Measurements from ENCODE around the gene CAPZB. TPM values are rescaled to one million over a fixed set of nuclear protein-coding genes. Genes with fewer than 3 reads are reported as not detected.

The CAPZB gene
- total and polyA plus RNA-seq, 11 donors, result 77.8 to 348 (median 237) TPM

DNA sequence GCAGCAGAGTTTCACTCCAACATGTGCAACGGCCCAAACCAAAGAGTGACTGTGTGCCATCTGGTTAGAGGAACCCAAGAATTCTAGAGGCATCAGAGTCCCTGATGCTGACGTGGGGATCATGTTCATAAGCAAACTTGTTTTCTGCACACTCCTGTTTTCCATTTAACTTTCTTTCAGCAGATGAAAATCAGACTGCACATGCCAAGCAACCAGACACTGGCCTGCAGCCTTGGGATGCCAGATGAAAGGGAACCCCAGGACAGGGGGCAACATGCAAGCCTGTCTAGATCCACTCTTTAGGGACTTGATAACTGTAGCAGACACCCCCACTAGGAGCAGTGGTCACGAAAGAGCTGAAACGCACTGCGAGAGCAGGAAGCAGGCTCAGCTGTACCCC is 116.4 kb downstream of the CAPZB start:
- intact Hi-C loops (cut with DNase I), result no loop called here
- Histone ChIP-seq H3K36me3 (peaks cover 0 to 45% (median 5%) of the 10 kb centered on the region in 9 donors), H3K27ac (peak overlapping the region in 1 of 12 donors; percentile 50)

GRCh38 chr1:19368050-19368449 is 117.3 kb downstream of the CAPZB start:
- H3K9me3 ChIP-seq, result no peaks in the 10 kb centered on the region
- no peak overlapping the region for H3K27ac ChIP-seq
- TF ChIP-seq, protein P1, sequence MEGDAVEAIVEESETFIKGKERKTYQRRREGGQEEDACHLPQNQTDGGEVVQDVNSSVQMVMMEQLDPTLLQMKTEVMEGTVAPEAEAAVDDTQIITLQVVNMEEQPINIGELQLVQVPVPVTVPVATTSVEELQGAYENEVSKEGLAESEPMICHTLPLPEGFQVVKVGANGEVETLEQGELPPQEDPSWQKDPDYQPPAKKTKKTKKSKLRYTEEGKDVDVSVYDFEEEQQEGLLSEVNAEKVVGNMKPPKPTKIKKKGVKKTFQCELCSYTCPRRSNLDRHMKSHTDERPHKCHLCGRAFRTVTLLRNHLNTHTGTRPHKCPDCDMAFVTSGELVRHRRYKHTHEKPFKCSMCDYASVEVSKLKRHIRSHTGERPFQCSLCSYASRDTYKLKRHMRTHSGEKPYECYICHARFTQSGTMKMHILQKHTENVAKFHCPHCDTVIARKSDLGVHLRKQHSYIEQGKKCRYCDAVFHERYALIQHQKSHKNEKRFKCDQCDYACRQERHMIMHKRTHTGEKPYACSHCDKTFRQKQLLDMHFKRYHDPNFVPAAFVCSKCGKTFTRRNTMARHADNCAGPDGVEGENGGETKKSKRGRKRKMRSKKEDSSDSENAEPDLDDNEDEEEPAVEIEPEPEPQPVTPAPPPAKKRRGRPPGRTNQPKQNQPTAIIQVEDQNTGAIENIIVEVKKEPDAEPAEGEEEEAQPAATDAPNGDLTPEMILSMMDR (IDR thresholded peaks at IDR 0.05), result no peak
- TF ChIP-seq POLR2A (IDR thresholded peaks at IDR 0.05), result no peak
- no peak overlapping the region for H3K4me3 ChIP-seq
- no peak for DNase-seq
- peaks cover 0 to 45% (median 5%) of the 10 kb centered on the region in 9 donors for H3K36me3 ChIP-seq
- no peaks in the 10 kb centered on the region for H3K27me3 ChIP-seq
- WGBS, 4 donors, result 87 to 92% (median 90%) methylated on average over 5 of the region's 5 CpGs
- peaks cover 4 to 67% (median 30%) of the 10 kb centered on the region in 12 donors for H3K4me1 ChIP-seq
- intact Hi-C loops (cut with DNase I), result no loop called here
- no peak for ATAC-seq

More for the DNA sequence above, 116.4 kb downstream of the CAPZB start:
- WGBS, 4 donors, result 82 to 86% (median 85%) methylated on average over 2 to 5 of the region's 5 CpGs
- TF ChIP-seq, protein P1 (IDR thresholded peaks at IDR 0.05), result no peak
- no peak for TF ChIP-seq POLR2A (IDR thresholded peaks at IDR 0.05)
- DNase-seq, result no peak
- Histone ChIP-seq H3K9me3 (no peaks in the 10 kb centered on the region), H3K4me1 (peaks cover 4 to 69% (median 33%) of the 10 kb centered on the region in 12 donors), H3K27me3 (no peaks in the 10 kb centered on the region), H3K4me3 (no peak overlapping the region)
- no peak for ATAC-seq

- Histone ChIP-seq H3K9me3 (no peaks in the 10 kb centered on the region), H3K4me1 (peaks cover 4 to 65% (median 28%) of the 10 kb centered on the region in 12 donors), H3K36me3 (peaks cover 0 to 48% (median 5%) of the 10 kb centered on the region in 9 donors), H3K27ac (peak overlapping the region in 2 of 12 donors; percentile 18 to 27), H3K4me3 (no peak overlapping the region), H3K27me3 (no peaks in the 10 kb centered on the region)
- DNase-seq, result no peak
- intact Hi-C loops (cut with DNase I), result no loop called here
- 71 to 79% (median 75%) methylated on average over 13 of the region's 13 CpGs for WGBS, 4 donors
- ATAC-seq, result no peak
- TF ChIP-seq, protein P1 (IDR thresholded peaks at IDR 0.05), result no peak
- TF ChIP-seq POLR2A (IDR thresholded peaks at IDR 0.05), result no peak
These were observed 117.7 kb downstream of the CAPZB start for GRCh38 chr1:19367584-19368041.

DNA sequence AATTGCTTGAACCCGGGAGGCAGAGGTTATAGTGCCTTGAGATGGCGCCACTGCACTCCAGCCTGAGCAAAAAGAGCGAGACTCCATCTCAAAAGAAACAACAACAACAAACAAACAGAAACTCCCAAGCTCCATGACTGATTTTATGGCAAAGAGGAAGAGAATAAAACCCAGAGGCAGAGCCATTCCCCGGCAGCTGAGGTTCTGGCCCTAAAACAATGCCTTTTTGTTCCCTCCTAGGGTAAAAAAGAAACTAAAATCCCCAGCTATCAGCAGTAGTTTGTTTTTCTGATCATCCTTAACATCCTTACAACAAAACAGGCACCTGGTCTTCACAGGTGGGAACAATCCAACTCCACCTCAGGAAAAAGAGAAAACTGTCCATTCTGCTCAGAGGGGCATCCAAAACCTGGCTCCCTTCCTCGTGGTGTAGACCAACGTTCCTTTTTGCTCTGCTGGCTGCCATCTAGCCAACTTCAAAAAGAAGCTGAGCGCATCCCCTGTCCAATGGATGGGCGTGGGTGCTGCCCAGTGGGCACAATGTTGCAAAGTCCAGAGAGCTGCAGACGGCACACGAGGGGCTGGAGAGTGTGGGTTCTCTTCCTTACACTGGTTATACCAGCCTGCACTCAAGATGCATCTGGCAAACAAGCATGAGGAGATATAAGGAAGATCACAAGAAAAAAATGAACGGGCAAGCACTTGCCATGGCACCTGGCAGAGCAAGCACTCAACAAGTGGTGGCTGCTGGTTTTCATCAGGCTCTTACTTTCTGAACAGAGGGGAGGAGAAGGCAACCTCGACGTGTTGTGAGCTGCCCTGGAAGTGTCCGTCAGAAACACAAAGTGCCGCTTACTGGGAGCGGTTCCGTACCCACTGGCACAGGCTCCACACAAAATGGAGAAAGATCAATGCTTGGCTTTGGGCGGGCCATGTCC is 118.5 kb downstream of the CAPZB start:
- 82 to 87% (median 86%) methylated on average over 18 of the region's 18 CpGs for WGBS, 4 donors
- Histone ChIP-seq H3K9me3 (no peaks in the 10 kb centered on the region), H3K4me1 (peaks cover 4 to 59% (median 28%) of the 10 kb centered on the region in 12 donors), H3K27me3 (no peaks in the 10 kb centered on the region), H3K27ac (peak overlapping the region in 5 of 12 donors; percentile 10 to 43 (median 18)), H3K4me3 (no peak overlapping the region), H3K36me3 (peaks cover 0 to 47% (median 0%) of the 10 kb centered on the region in 9 donors)
- DNase-seq, result no peak
- intact Hi-C loops (cut with DNase I), result no loop called here
- TF ChIP-seq, protein P1 (IDR thresholded peaks at IDR 0.05), result no peak
- TF ChIP-seq POLR2A (IDR thresholded peaks at IDR 0.05), result no peak
- no peak for ATAC-seq
